ENCODE data around the gene DAB1.

DAB1 gene

GRCh38 chr1:57311006-57311405, 112.9 kb downstream of the DAB1 start:
- DNase-seq, result no peak

- DNase-seq, result no peak
Observed at GRCh38 chr1:57309630-57310029, 114.2 kb downstream of the DAB1 start.

- peak; percentile 61 for DNase-seq
Observed at GRCh38 chr1:57307392-57308170, 116.3 kb downstream of the DAB1 start.

- no peak for DNase-seq
Observed at GRCh38 chr1:57304591-57304990, 119.3 kb downstream of the DAB1 start.

- DNase-seq, result no peak
Observed at GRCh38 chr1:57302812-57303596, 120.9 kb downstream of the DAB1 start.

- DNase-seq, result no peak
Observed at GRCh38 chr1:57300186-57300585, 123.7 kb downstream of the DAB1 start.

GRCh38 chr1:57296726-57297250, 127.1 kb downstream of the DAB1 start:
- DNase-seq, result no peak

GRCh38 chr1:57295326-57295725, 128.5 kb downstream of the DAB1 start:
- DNase-seq, result no peak

- no peak for DNase-seq
Observed at GRCh38 chr1:57294177-57294576, 129.7 kb downstream of the DAB1 start.

GRCh38 chr1:57293214-57293613, 130.6 kb downstream of the DAB1 start:
- DNase-seq, result no peak

GRCh38 chr1:57289781-57290180, 134.1 kb downstream of the DAB1 start:
- DNase-seq, result no peak

- no peak for DNase-seq
Observed at GRCh38 chr1:57285992-57286391, 137.9 kb downstream of the DAB1 start.

- no peak for DNase-seq
Observed at GRCh38 chr1:57282411-57282810, 141.4 kb downstream of the DAB1 start.

- DNase-seq, result no peak
Observed at GRCh38 chr1:57281324-57281723, 142.5 kb downstream of the DAB1 start.

GRCh38 chr1:57279909-57280666, 143.8 kb downstream of the DAB1 start:
- no peak for DNase-seq

GRCh38 chr1:57278558-57278957, 145.3 kb downstream of the DAB1 start:
- no peak for DNase-seq

- no peak for DNase-seq
Observed at GRCh38 chr1:57277681-57278080, 146.2 kb downstream of the DAB1 start.

- no peak for DNase-seq
Observed at GRCh38 chr1:57276918-57277317, 146.9 kb downstream of the DAB1 start.

- no peak for DNase-seq
Observed at GRCh38 chr1:57272601-57273000, 151.3 kb downstream of the DAB1 start.

- DNase-seq, result no peak
Observed at GRCh38 chr1:57272150-57272549, 151.7 kb downstream of the DAB1 start.

GRCh38 chr1:57270927-57271698, 152.7 kb downstream of the DAB1 start:
- no peak for DNase-seq

- no peak for DNase-seq
Observed at GRCh38 chr1:57269630-57270225, 154.1 kb downstream of the DAB1 start.

Data from MV-4-11 (cell line).